ENCODE results near the gene ZFP36L1.

GRCh38 chr14:68836082-68836481, 43.2 kb upstream of the ZFP36L1 start:
- TF ChIP-seq POLR2A (IDR thresholded peaks at IDR 0.05) (no peak), CTCF (IDR thresholded peaks at IDR 0.05) (no peak), POLR2AphosphoS5 (IDR thresholded peaks at IDR 0.05) (no peak)
